ENCODE measurements around the gene CSNK1A1L.
"Not testable (repeated sequence)": the region's sequence is repeated elsewhere in the genome, so short reads cannot be mapped to it uniquely, and the experiment has no call there.

Gene CSNK1A1L

DNA sequence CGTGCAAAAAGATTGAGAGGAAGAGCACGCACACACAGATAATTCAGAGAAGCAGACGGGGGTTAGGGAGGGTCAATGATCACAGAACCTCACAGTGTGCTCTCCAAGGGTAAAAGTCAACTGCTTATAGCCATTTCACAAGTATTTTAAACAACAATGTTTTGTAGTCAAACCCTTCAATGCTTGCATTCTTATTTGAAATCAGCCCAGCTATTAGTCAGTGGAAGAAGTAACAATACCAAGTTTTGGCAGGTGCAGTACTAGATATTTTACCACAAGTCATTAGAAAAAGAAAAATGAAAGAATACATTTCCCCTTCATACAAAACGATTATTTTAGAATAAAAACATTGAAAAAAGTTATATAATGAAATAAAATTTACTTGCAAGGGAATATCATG, 2.6 kb downstream of the CSNK1A1L start:
- DNase-seq = no peak

DNA sequence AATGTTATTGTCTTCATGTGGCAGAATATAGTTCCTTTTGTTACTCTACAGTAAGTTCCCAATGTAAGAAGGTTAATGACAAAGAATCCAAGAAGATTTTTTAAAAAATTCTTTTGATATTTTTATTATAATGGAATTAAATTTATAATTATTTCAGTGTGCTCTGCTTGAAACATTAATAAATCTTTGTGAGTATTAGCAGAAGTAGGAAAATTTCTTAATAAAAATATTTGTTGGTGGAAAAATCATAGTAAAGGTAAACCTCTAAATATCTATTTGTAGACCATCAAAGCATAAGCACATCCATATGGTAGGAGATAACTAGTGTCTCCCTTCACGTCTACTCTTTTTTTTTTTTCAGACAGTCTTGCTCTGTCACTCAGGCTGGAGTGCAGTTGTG, 4.3 kb downstream of the CSNK1A1L start:
- no peak for DNase-seq

DNA sequence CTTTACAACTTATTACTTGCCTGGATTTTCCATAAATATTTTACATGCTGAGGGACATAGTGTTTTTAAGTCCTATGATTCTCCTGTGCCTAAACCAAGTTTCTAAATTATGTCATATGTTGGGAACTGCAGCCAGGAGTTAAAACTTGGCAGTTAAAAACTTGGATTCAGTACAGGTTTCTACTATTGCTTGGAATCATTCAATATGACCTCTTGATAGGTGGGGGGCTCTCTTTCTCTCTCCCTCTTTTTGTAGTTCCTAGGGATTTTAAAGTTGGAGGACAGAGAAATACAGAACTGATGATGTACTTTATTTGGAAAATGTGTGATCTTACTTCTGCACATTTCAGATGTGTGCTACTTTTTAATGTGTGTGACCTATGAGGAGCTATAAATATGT, 4.7 kb downstream of the CSNK1A1L start:
- DNase-seq = no peak

DNA sequence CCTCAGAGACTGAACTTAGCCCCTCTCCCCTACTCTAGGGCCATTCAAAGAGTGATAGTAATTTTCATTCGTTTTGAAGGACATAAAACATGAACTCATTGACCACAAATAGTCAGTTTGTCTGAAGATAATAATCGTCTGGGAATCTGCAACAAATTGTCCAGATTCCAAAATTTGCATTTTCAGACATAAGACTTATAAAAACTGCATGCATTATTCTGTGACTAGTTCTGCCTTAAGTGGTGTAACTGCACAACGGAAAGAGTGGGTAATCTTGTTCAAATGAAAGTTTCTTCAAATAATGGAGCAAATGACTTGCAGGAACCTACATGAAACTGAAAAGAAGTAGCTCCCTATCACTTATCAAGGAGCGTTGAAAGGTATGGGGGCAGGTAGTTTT, 8.4 kb downstream of the CSNK1A1L start:
- no peak for DNase-seq

DNA sequence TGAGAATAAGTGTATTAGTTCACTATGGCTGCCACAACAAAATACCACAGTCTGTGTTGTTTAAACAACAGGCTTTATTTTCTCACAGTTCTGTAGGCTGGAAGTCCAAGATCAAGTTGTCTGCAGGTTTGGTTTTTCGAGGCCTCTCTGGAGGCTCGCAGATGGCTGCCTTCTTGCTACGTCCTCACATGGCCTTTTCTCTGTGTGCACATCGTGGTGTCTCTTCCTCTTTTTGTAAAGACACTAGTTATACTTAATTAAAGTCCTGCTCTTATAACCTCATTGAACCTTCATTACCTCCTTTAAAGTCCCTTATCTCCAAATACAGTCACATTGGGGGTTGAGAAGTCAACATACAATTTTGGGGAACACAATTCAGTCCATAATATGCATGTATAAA, 10.6 kb downstream of the CSNK1A1L start:
- no peak for DNase-seq

DNA sequence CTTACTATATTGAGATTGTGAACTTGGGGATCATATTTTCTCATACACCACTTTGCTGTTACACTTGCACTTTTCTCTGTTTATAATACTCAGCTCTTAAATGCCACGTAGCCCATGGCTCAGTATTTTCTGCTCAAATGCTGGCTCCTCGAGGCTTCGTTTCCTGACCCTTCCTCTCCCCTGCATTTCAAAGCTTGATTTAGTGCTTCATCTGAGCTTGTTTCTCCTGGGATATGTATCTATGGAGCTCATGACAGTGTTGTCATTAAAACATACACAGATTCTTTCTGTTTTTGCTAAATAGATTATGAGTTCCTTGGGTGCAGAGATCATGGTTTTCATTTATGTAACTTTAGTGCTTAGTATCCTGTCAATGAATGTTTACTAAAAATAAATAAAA, 11.4 kb downstream of the CSNK1A1L start:
- no peak for DNase-seq

DNA sequence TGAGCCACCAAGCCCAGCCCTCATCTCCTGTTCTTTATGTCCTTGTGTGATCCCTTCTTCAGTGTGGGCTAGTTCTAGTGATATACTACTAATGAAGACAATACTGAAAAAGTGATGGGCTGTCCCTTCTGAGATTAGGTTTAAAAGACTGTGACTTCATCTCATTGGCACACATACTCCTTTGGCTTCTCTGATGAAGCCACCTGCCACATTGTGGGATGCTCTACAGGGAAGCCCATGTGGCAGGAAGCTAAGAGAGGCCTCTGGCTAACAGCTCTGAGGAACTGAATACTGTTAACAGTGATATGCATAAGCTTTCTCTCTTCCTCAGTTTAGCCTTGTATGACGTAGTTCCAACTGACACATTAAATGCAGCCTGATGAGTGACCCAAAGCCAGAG, 13.6 kb downstream of the CSNK1A1L start:
- no peak for DNase-seq

DNA sequence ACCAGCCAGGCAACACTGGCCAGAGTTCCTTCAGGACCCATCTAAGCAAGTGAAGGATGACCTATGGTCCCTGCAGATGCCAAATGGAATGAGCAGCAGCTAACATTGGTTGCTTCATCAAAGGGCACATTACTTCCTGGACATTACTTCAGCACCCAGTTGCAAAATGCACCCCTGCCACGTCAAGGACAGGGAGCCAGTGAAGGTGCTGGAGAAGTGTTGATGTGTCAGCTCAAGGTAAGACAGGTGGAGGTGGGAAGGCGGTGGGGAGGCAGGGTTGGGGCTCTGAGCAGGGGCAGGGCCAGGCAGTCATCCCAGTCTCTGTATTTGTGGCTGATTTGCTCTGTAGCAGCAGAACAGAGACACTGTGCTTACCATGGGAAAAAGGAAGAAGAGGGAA, 14.6 kb downstream of the CSNK1A1L start:
- no peak for DNase-seq

DNA sequence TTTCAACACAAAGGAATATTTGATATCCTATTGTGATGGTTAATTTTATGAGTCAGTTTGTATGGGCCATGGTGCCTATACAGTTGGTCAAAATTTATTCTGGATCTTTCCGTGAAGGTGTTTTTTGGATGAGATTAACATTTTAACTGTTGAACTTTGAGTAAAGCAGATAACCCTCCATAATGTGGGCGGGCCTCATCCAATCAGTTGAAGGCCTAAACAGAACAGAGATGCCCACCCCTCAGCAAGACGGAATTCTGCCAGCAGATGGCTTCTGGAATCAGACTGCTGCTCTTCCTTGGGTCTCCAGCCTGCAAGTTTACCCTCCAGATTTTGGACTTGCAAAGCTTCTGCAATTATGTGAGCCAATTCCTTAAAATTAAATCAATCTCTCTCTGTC, 16.0 kb downstream of the CSNK1A1L start:
- no peak for DNase-seq

DNA sequence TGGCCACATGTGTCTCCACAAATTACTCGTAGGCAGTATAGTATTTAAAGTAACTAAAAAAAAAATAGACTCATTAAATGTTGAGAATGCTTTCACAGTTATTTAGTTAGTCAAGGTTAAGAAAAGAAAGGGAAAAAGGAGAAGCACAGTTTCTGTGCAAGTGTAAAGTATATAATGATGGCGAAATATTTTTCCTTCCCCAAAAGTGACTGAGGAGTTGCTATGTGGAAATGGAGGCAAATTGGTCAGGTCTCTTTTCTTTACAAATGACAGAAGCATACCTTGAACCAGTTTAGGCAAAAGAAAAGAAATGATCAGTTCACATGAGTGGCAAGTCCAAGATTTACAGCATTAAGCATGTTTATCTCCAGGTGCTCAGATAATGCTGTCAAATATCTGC, 18.0 kb downstream of the CSNK1A1L start:
- no peak for DNase-seq

DNA sequence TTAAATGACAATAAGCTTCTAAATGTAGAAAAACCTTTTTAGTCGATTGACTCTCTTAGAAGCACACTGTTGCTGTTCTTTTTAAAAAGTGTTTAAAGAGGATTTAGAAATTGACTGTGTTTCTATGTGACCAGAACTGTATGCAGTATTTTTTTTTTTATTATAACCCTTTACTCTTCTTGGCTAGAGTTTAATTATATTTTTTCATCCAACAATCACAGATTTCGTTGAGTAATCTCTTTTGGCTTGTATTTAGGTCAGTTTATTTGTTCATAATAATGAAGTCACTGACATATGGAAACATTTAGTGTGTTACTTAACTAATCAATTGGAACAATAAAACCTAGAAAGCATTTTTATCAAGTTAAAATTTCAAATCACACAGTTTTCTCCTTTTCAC, 19.9 kb downstream of the CSNK1A1L start:
- no peak for DNase-seq

DNA sequence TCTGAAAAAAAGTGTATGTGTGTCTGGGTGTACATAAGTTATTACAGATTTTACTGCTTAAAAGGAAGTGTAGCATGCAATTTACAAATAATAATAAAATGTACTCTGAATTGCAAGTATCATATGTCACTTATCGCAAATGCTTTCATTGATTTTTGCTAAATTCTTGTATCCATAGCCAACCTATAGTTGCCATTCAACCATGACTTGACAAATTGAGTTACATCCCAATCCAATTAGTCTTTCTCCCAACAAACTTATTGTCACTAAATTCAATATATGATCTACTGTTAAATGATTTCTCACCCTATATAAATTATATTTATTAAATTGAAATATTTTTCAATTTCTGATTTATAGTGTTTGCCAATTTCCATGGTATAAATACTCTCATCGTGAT, 28.6 kb downstream of the CSNK1A1L start:
- DNase-seq = no peak

DNA sequence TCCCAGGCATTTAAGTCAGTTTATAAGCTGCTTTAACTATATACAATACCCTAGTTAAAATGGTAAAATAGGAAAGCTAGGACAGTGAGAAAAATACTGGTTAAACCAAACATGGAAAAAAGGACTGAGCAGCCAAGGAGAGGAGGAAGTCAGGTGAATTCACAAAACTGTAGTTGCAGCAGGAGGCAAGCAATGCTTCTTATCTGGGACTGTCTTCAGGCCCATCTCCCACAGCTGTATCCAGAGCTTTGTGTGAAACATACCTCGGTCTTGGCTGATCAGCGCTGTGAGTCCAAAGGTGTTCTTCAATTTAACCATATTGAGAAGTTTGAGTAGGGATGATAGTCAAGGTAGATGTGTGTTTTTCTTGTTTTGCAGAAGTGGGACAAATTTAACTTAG, 30.3 kb downstream of the CSNK1A1L start:
- no peak for DNase-seq

DNA sequence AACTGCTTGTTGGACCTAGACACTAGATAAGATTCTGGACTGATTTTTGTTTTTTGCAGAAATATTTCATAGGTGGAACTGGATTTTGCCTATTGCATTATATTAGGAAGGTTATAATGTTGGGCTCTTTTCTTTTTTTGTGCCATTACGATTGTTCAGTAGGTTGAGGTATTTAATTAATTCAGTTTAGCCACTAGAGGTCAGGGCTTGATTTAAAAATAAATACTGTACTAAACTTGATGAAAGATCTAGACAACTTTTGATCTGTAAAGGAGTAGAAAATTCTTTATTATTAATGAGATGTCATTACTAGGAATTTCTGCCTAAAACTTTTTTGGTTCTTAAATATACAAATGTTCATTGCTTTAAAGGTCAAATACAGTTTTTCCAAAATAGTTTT, 30.8 kb downstream of the CSNK1A1L start:
- no peak for DNase-seq

DNA sequence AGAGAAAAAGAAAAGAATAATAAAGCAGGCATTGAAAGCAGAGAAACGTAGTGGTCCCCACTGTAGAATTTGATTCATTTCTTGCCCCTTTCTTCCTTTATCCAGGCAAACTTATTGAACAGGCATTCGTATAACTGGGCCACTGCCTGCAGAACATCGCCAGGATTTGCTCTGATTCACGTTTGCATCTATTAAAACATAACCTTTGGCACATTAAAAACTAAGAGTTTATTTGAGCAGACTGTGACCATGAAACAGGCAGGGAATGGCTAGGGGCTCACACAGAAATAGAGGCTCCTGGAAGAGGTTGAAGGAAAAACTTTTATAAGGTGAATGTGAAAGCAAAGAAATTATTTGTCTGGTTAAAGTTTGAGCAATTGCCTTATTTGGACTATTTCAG, 33.4 kb downstream of the CSNK1A1L start:
- DNase-seq = no peak

DNA sequence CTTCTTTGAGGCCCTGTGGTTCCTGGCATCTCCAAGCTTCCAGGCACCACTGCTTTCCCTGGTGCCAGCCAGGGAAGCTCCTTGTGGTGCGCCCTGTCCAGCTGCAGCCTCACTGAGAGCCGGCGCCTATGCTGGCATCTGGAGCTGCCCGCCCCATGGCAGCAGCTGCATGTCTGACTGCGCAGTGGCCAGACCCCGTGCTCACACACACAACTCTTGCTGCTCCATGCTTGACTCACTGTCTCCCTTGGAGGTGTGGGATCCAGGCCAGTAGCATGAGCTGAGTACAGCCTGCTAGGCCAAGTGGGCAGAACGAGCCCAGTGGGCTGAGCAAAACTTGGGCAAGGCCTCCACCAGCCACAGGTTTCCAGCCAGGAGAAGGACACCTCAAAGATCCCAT, 34.5 kb downstream of the CSNK1A1L start:
- no peak for DNase-seq

DNA sequence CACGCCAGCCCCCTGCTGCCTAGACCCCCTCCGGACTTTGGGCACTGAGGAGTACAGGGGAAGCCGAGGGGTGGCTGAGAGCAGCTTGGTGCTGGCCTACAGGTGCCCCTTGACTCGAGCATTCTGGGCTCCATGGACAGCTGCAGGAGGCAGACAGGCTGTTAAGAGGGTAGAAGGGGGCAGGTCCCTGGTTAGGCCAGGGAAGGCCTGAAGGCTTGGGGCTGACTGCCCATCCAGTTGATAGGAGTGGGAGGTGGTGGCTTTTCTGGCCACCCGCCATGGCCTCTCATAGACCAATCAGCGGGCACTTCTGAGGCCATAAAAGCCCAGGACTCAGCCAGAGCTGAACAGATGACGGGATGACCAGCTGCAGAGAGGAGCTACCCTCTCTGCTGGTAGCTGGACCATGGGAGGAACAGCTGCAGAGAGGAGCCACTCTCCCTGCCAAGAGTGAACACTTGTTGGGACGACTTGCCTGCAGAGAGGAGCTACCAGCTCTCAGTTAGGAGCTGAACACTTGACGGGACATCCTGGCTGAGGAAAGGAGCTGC, 35.2 kb downstream of the CSNK1A1L start:
- DNase-seq = no peak

DNA sequence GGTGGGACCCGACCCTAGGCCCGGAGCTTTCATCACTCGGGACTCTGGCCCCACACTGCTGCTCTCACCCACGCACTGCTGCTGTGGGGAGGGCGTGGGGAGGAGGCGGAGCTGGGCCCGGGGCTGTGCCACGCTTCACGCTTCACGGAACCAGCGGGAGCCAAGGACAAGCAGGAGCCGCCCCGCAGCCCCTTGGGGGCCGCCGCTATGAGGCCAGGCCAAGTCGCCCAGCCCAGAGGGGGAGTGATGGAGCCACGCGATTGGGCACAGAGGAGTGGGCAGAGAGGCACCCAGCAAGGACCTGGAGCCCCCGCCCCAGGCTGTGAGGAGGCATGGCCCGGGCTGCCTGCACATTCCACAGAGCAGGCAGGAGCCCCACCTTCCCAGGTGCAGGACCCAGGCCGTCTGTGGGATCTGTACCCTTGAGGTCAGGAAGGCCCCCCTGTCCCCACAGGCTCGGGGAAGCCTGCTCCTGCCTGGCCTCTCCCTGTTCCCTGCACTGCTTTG, 35.8 kb downstream of the CSNK1A1L start:
- DNase-seq = no peak

DNA sequence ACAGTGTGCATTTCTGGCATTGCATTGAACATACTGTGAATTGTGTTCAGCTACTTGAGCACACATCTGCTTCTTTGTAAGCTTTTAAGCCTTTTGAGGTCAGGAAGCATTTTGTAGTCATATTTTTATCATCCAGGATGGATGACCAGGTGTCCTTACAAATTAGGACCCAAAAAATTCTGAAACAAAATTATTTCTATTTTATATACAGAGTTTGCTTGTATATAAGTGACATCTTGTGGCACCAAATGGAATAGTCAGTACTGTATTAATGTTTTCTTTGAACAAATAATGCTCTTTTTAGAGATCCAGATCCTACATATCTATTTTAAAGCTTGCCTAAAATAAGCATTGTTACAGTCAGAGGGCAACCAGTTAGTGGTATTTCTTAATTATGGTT, 36.5 kb downstream of the CSNK1A1L start:
- DNase-seq = no peak

DNA sequence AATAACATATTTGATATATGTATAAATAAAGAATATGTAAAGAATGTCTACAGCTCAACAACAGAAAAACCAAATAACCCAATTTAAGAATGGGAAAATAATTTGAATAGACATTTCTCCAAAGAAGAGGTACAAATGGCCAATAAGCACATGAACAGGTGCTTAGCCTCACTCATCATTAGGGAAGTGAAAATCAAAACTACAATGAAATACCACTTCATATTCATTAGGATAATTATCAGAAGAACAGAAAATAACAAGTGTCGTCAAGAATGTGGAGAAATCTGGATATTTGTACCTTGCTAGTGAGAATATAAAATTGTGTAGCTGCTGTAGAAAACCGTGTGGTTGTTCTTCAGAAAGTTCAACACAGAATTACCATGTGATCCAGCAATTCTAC, 37.6 kb downstream of the CSNK1A1L start:
- DNase-seq = no peak

DNA sequence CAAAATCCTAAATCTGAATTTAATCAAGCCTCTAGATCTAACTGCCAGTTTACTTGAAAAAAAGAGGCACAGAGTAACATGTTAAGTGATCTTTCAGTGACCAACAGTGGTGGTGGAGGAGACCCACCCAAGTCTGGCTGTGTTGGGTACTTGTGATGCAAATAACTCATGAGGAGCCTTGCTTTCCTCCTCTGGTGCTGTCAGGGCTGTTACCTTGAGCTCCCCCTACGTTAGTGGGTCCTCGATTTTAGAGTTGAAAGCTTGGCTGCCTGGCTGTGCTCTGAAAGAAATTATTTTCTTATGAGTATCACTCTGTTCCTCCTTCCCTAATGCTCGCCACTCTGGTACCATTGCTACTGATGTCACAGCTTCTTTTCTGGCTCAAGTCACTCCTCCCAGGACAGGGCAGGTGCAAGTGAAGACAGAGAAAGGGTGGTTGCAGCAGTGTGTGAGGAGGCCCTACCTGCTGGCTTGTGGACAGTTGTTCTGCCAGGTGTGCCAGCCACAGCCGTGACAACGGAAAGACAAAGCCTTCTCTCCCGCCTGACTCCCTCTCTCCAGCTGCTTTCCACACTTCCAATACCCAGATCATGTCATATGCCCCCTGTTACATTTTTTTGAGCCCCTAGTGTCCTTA, 39.5 kb downstream of the CSNK1A1L start:
- DNase-seq = no peak

DNA sequence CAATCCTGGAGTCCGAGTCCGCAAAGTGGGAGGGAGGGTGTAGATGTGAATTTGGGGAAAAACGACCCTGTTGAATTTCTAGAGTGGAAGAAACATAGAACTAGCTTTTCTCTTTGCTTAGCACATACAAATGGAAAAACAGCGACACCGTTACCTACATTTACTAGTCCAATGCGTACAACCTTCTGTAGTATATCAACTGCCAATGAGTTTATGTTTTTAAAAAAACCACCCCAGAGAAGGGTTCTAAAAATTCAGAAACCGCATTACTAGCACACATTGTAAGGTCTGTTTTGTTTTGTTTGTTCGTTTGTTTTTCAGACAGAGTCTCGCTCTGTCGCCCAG, 45.6 kb downstream of the CSNK1A1L start:
- no peak for DNase-seq

DNA sequence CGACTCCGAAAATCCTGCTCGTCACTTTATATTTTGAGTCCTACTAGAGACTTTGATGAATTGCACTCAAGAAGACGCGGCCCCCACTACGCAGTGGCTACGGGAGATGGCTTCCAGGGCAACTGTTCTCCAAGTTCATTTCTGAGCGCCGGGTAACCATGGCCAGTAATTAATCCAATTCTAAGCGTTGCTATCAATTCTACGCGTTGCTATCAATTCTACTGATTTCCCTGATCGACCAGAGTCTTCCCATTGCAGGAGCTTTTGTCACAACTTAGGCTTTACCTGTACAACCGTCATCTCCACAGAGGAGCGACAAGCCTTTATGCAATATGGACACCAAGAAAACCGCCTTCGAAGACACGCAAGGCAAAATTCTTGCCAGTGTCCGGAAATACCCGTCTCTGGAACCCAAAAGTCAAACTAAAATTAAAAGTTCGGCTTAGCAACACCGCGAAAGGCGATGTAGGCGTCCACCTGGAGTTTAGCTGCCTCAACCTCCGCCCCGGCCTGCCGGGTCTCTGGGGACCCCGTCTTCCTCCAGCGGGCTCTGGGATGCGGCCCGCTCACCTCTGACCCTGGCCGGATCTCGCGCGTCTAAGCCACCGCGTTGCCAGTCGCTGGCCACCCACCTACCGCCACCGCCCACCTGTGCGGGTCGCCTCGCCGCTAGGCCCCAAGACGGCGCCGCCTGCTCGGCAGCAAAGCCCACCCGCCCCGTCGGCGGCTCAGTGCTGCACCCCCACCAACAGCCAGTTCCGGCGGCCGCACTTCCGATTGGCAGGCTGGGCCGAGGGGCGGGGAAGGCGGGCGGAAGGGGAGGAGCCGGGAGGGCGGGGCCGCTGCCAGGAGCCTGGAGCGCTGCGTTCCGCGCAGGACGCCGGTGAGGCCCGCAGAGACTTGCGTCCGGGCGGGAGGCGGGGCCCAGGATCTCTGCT, 46.3 kb downstream of the CSNK1A1L start, which contains the start of gene SUPT20H:
Gene SUPT20H (minus strand): TSS at position 779 of the 938 bp plus-strand sequence. CDS start 8,198 bp downstream, outside the sequence.
- peak; percentile 95 for DNase-seq

DNA sequence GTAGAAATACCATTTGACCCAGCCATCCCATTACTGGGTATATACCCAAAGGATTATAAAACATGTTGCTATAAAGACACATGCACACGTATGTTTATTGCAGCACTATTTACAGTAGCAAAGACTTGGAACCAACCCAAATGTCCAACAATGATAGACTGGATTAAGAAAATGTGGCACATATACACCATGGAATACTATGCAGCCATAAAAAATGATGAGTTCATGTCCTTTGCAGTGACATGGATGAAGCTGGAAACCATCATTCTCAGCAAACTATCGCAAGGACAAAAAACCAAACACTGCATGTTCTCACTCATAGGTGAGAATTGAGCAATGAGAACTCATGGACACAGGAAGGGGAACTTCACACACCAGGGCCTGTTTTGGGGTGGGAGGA, 49.2 kb downstream of the CSNK1A1L start:
- not testable (repeated sequence) for DNase-seq
